ENCODE results near the gene DSTN.
A peak's percentile ranks its signal among the peaks of the same experiment; 100 is the strongest.

The DSTN gene

GRCh38 chr20:17580895-17581294 lies 11.0 kb downstream of the DSTN start:
- DNase-seq (ENCODE audit: low read depth in 2 of 2): no peak

DNA sequence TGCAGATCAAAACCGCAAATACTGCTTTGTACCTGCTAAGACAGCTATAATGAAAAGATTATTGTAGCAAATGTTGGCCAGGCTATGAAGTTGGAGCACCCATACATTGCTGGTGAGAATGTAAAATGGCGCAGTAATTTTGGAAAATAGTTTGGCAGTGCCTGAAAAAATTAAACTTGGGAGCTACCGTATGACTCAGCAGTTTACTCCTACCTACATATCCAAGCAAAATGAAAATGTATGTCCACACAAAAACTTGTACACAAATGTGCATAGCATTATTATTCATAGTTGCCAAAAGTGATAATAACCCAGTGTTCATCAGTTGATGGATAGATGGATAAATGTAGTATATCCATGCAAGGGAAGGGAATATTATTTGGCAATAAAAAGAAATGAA lies 13.3 kb downstream of the DSTN start:
- DNase-seq (ENCODE audit: low read depth in 2 of 2): no peak

DNA sequence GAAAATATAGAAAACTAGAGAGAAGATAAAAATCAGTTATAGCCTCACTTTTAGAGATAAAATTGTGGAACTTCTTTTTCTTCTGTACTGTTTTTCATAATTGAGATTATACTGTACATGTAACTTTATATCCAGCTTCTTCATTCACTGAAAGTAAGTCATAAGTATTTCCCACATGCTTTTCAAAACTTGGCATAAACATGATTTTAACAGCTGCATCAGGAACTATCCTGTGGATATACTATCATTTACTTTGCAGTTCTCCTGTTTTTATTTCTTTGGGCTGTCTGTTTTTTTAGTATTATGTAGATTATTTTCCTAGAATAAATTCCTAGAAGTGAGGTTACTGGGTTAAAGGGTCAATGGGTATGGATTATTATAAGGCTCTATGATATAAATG lies 14.8 kb downstream of the DSTN start:
- DNase-seq (ENCODE audit: low read depth in 2 of 2): no peak

DNA sequence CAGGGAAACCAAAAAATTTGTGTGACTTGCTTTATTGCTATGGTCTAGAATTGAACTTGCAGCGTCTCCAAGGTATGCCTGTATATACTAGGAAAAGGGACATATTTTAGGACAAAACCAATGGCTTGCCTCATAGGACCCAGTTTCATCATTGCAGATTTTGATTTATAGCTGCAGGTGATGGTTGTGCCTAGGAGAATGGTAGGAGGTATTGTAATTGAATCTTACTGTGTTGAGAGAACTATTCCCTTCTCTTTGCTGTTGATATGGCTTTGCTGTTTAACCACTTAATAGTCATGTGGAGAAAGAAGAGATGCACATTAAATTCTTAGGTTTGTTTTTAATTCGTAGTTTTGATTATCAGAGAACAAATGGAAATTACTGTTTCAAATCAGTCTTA lies 16.4 kb downstream of the DSTN start:
- no peak for DNase-seq (ENCODE audit: low read depth in 2 of 2)

GRCh38 chr20:17587148-17587547 lies 17.3 kb downstream of the DSTN start:
- no peak for DNase-seq (ENCODE audit: low read depth in 2 of 2)

GRCh38 chr20:17587824-17588223 lies 17.9 kb downstream of the DSTN start:
- no peak for DNase-seq (ENCODE audit: low read depth in 2 of 2)

DNA sequence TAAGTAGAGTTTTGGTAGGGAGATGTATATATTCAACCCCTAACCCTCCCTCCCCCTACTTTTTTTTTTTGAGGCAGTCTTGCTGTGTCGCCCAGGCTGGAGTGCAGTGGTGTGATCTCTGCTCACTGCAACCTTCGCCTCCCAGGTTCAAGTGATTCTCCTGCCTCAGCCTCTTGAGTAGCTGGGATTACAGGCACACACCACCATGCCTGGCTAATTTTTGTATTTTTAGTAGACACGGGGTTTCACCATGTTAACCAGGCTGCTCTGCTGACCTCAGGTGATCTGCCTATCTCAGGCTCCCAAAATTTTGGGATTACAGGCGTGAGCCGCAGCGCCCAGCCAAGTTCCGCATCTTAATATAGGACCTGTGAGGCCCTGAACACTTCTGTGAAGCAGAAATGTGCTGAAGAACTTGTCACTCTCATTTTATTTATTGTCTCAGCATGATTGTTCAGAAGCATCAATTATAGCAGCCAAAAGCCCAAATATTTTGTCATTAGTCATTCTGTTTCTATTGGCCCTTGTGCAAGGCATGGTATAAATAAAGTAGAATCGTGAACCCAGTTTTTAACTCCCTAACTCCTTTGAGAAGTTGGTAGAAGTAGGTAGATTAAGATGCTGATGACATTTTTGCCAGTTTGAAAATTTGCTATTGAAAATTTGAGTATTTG lies 19.4 kb downstream of the DSTN start:
- no peak for DNase-seq (ENCODE audit: low read depth in 2 of 2)

GRCh38 chr20:17590245-17590644 lies 20.4 kb downstream of the DSTN start:
- no peak for DNase-seq (ENCODE audit: low read depth in 2 of 2)

DNA sequence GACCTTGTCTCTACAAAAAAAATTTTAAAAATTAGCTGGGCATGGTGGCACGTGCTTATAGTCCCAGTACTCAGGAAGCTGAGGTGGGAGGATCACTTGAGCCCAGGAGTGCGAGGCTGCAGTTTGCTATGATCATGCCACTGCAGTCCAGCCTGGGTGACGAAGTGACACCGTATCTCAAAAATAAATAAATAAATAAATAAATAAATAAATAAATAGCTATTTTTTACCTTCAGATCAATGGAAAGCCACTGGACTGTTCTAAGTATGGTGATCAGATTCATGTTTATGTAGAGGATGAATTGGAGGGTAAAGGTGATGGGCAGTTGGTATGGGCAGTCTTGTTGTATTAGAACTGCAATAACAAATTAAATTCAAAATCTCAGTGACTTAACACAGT lies 24.0 kb downstream of the DSTN start:
- DNase-seq (ENCODE audit: low read depth in 2 of 2): no peak

- DNase-seq (ENCODE audit: low read depth in 2 of 2): no peak
These were observed 24.6 kb downstream of the DSTN start for GRCh38 chr20:17594443-17594842.

- DNase-seq (ENCODE audit: low read depth in 2 of 2): no peak
These were observed 26.0 kb downstream of the DSTN start for GRCh38 chr20:17595856-17596255.

DNA sequence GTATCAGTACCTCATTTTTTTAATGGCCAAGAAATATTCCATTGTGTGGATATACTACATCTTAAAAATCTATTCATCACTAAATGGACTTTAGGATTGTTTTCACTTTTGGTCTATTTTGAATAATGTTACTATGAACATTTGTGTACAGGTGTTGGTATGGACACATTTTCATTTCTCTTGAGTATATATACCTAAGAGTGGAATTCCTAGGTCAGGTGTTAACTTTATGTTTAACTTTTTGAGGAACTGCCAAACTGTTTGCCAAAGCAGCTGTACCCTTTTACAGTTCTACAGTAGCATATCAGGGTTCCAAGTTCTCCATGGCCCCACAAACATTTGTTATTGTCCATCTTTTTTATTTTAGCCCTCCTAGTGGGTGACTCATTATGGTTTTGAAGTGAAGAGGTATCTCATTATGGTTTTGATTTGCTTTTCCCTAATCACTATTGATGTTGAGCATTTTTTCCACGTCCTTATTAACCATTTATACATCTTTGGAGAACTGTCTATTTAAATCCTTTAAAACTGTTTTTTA lies 28.2 kb downstream of the DSTN start:
- DNase-seq (ENCODE audit: low read depth in 2 of 2): no peak

DNA sequence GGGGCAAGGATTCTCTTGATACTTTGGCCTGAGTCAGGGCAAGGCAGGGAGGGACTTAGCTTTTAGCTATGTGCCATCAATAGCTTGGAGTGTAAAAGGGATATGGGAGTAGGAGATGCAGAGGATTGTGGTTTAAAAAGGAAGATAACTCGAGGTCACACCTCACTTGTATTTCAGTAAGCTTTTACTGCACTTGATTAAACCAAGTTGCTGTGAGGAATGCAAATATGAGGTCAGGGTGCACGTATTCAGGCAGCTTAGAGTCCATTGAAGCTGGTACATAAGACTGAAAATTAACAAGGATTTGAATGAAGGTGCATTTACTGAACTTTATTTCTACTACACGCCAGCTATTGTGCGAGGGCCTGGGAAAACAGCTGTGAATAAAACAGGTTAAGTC lies 32.1 kb downstream of the DSTN start:
- no peak for DNase-seq (ENCODE audit: low read depth in 2 of 2)

DNA sequence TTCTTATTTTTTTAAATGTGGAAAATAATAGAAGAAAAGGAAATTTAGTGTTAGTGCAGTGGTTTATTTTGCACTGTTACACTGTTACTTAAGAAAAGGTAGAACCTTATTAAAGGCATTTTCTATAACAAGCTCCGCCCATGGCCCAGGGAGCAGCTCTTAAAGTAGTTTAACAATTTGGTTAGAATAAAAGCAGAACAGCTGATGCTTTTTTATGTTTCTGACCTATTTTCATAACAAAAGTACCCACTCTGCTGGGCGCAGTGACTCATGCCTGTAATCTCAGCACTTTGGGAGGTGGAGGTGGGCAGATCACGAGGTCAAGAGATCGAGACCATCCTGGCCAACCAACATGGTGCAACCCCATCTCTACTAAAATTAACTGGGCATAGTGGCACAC lies 32.6 kb downstream of the DSTN start:
- DNase-seq (ENCODE audit: low read depth in 2 of 2): no peak

DNA sequence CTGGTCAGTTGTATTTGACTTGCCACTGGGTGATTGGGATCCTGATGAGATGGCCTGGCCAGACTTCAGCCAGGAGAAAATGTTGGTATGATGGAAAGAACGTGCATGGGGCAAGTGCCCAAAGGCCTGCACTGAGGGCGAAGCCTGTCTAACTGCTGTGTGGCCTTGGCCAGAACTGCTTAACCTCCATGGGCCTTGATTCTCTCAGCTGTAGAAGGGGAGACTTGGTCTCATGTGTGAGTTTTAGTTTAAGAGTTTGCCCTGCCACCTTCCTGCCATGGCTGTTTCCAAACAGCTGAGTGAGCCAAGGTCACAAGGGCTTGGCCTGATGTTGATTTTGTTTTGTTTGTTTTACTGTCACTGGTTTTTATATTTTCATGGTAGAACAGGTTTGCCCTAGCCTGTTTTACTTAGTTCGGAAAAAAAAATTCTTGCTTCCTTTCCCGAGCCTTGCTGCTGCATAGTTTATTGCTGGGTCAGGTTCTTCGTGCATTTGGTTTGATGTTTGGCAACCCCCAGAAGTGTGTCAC lies 35.3 kb downstream of the DSTN start:
- no peak for DNase-seq (ENCODE audit: low read depth in 2 of 2)

GRCh38 chr20:17606001-17606400 lies 36.1 kb downstream of the DSTN start:
- no peak for DNase-seq (ENCODE audit: low read depth in 2 of 2)

DNA sequence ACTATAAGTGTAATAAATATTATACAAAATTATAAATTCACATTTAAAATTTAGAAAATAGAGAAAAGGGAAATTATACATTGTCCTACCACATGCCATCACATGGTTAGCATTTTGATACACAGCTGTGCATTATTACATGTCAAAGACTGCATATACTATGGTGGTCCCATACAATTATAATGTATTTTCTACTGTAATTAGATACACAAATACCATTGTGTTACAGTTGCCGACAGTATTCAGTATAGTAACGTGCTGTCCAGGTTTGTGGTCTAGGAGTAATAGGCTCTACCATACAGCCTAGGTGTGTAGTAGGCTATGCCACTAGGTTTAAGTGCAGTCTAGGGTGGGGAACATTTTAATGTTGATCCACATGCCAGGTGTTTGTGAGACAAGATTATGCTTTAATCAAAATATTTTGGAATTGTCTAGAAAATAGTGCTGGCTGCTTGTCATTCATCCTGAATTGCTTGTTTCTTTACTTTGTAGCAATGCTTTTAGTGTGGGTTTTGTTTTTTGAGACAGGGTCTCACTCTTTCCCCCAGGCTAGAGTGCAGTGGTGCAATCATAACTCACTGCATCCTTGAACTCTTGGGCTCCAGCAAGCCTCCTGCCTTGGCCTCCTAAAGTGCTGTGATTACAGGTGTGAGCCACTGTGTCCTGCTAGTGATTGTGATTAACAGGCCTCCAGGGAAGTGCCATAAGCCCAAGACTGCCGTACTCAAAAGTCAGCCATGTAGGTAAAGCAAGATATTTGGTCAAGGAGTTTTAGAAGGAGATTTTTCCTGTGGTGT lies 39.0 kb downstream of the DSTN start:
- DNase-seq (ENCODE audit: low read depth in 2 of 2): no peak

GRCh38 chr20:17609811-17610377 lies 40.0 kb downstream of the DSTN start:
- no peak for DNase-seq (ENCODE audit: low read depth in 2 of 2)

- peak in 1 of 2 donors; percentile 28 for DNase-seq (ENCODE audit: low read depth in 2 of 2)
These were observed 40.9 kb downstream of the DSTN start for GRCh38 chr20:17610566-17611289.

GRCh38 chr20:17611290-17611539 lies 41.3 kb downstream of the DSTN start:
- no peak for DNase-seq (ENCODE audit: low read depth in 2 of 2)

GRCh38 chr20:17611540-17612286 lies 41.8 kb downstream of the DSTN start:
- DNase-seq (ENCODE audit: low read depth in 2 of 2): no peak

Data from stimulated activated CD8-positive, alpha-beta memory T cell treated with anti-CD3 and anti-CD28 coated beads, Interleukin-15, amount 100 ng/mL, for 48 hours (primary cell).